HG03442 (cell line): ENCODE data around the gene NMS.

Source experiments
- ATAC-seq: cut with Tn5 transposase; IDR thresholded peaks from one replicate; pipeline ENCODE4 v1.9.1; 2021; ENCODE audit warnings: mild to moderate bottlenecking, moderate library complexity; ENCODE audit not compliant: unreplicated experiment

NMS gene

GRCh38 chr2:100484390-100484789, 14.1 kb downstream of the NMS start:
- no peak for ATAC-seq

GRCh38 chr2:100485396-100485795, 15.1 kb downstream of the NMS start:
- no peak for ATAC-seq

GRCh38 chr2:100494712-100495111, 24.4 kb downstream of the NMS start:
- ATAC-seq = no peak

- no peak for ATAC-seq
Measured at GRCh38 chr2:100502782-100503181, 32.5 kb downstream of the NMS start.

- no peak for ATAC-seq
Measured at GRCh38 chr2:100504542-100504941, 34.3 kb downstream of the NMS start.

GRCh38 chr2:100509066-100509465, 38.8 kb downstream of the NMS start:
- ATAC-seq = no peak

- no peak for ATAC-seq
Measured at GRCh38 chr2:100513650-100514049, 43.4 kb downstream of the NMS start.

- ATAC-seq = no peak
Measured at GRCh38 chr2:100517556-100517955, 47.3 kb downstream of the NMS start.

GRCh38 chr2:100518801-100519200, 48.5 kb downstream of the NMS start:
- ATAC-seq = no peak

GRCh38 chr2:100520224-100520623, 49.9 kb downstream of the NMS start:
- no peak for ATAC-seq

GRCh38 chr2:100522430-100522829, 52.1 kb downstream of the NMS start:
- ATAC-seq = no peak

- ATAC-seq = no peak
Measured at GRCh38 chr2:100524331-100524730, 54.0 kb downstream of the NMS start.

GRCh38 chr2:100526868-100527267, 56.6 kb downstream of the NMS start:
- ATAC-seq = no peak

- ATAC-seq = no peak
Measured at GRCh38 chr2:100527440-100528015, 57.2 kb downstream of the NMS start.

GRCh38 chr2:100529176-100529575, 58.9 kb downstream of the NMS start:
- no peak for ATAC-seq

GRCh38 chr2:100529900-100530299, 59.6 kb downstream of the NMS start:
- no peak for ATAC-seq
